DOHH2 (cell line): ENCODE results near the gene DMXL1.

Experiments
- H3F3A ChIP-seq: fragments of 200-600 bp; sonication (generic), shearing (Covaris generic); 2 replicates; pipeline ENCODE4 v1.6.0; 2016; ENCODE audit warnings: antibody characterized with exemption, mild to moderate bottlenecking; ENCODE audit not compliant: control insufficient read depth, insufficient read depth
- H3K27ac ChIP-seq: fragments of 200-600 bp; sonication (generic); 2 replicates; pipeline ENCODE4 v1.5.1; 2014; ENCODE audit warnings: low read depth, mild to moderate bottlenecking, low read length, moderate library complexity
- H3K27me3 ChIP-seq: fragments of 200-600 bp; sonication (generic); 2 replicates; pipeline ENCODE4 v1.6.1; 2014; ENCODE audit warnings: mild to moderate bottlenecking, low read length, mixed read lengths; ENCODE audit not compliant: control insufficient read depth
- H3K36me3 ChIP-seq: fragments of 200-600 bp; sonication (generic); 2 replicates; pipeline ENCODE4 v1.6.1; 2014; ENCODE audit warnings: mild to moderate bottlenecking, low read length, moderate library complexity, mixed read lengths; ENCODE audit not compliant: control insufficient read depth
- H3K4me1 ChIP-seq: fragments of 200-600 bp; sonication (generic); 2 replicates; pipeline ENCODE4 v1.6.1; 2014; ENCODE audit warnings: mild to moderate bottlenecking, low read length, mixed read lengths; ENCODE audit not compliant: control insufficient read depth
- H3K4me2 ChIP-seq: fragments of 200-600 bp; sonication (generic); 2 replicates; pipeline ENCODE4 v1.6.0; 2014; ENCODE audit warnings: mild to moderate bottlenecking, low read length, moderate library complexity
- H3K4me3 ChIP-seq: fragments of 200-600 bp; sonication (generic); 2 replicates; pipeline ENCODE4 v1.5.1; 2014; ENCODE audit warnings: mild to moderate bottlenecking, low read length, mixed read lengths
- H3K79me2 ChIP-seq: fragments of 200-600 bp; sonication (generic); 2 replicates; pipeline ENCODE4 v1.6.1; 2014; ENCODE audit warnings: mild to moderate bottlenecking, low read length, mixed read lengths; ENCODE audit not compliant: control insufficient read depth
- H3K9me2 ChIP-seq: fragments of 200-600 bp; sonication (generic); replicated peaks from 2 replicates; pipeline ENCODE4 v1.6.1; 2014; ENCODE audit warnings: mild to moderate bottlenecking, low read length, mixed read lengths; ENCODE audit not compliant: control insufficient read depth
- H3K9me3 ChIP-seq: fragments of 200-600 bp; sonication (generic); 2 replicates; pipeline ENCODE4 v1.6.1; 2014; ENCODE audit warnings: antibody characterized with exemption, low read length, mixed read lengths; ENCODE audit not compliant: control insufficient read depth, insufficient read depth
- H4K20me1 ChIP-seq: fragments of 200-600 bp; sonication (generic); 2 replicates; pipeline ENCODE4 v1.6.0; 2014; ENCODE audit warnings: low read depth, mild to moderate bottlenecking, antibody characterized with exemption, low read length, moderate library complexity; ENCODE audit not compliant: control insufficient read depth, insufficient read depth
- EZH2phosphoT487 ChIP-seq: fragments of 200-600 bp; sonication (generic); IDR thresholded peaks from 2 replicates; pipeline ENCODE4 v1.6.1; 2017; ENCODE audit warnings: borderline replicate concordance, mild to moderate bottlenecking, antibody characterized with exemption, low read length, moderate library complexity, mixed read lengths
- TF ChIP-seq, protein P1 (sequence below): fragments of 200-600 bp; sonication (generic); IDR thresholded peaks from one replicate; pipeline ENCODE4 v1.5.1; 2014; ENCODE audit warnings: antibody characterized with exemption, mild to moderate bottlenecking, low read depth, low read length; ENCODE audit not compliant: poor library complexity, severe bottlenecking

DMXL1 gene

DNA sequence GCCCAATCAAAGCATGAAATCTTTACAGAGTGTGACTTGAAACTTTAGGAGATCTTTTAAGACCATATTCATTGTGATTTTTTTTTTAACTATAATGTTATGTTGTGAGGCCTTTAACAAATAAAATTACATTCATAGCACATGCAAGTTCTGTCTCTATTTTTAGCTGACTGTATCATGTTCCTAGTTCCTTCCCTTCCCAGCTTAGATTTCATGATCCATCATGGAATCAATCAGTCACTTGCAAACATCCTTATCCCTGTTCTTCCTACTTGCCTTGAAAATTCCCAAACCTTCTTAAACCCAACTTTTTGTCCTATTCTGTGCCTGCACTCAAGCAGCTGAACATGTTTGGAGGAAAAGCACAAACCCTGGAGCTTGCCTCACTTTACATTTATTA lies 141.8 kb downstream of the DMXL1 start:
- Histone ChIP-seq H3F3A (no peaks in the 10 kb centered on the region), H3K79me2 (no peaks in the 10 kb centered on the region)
- TF ChIP-seq, protein P1, sequence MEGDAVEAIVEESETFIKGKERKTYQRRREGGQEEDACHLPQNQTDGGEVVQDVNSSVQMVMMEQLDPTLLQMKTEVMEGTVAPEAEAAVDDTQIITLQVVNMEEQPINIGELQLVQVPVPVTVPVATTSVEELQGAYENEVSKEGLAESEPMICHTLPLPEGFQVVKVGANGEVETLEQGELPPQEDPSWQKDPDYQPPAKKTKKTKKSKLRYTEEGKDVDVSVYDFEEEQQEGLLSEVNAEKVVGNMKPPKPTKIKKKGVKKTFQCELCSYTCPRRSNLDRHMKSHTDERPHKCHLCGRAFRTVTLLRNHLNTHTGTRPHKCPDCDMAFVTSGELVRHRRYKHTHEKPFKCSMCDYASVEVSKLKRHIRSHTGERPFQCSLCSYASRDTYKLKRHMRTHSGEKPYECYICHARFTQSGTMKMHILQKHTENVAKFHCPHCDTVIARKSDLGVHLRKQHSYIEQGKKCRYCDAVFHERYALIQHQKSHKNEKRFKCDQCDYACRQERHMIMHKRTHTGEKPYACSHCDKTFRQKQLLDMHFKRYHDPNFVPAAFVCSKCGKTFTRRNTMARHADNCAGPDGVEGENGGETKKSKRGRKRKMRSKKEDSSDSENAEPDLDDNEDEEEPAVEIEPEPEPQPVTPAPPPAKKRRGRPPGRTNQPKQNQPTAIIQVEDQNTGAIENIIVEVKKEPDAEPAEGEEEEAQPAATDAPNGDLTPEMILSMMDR = no peak
- TF ChIP-seq EZH2phosphoT487 = no peak

DNA sequence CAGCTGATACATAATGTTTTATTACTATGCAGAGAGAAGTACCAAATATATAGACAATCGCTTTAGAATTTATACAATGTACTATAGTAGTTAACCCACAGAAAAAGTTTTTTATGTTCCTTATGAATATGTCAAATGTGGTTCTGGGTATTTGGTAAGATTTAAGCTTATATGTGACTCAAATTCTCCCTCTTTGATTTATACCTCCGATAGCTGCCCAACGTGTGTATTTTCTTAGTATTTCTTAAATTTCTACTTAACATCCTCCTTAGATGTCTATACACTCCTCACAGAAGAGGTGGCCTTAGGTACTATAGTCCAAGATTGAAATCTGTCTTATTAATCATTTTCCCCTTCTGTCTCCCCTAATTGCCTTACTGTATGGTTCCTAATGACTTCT lies 146.3 kb downstream of the DMXL1 start:
- Histone ChIP-seq H3K4me2 (no peak overlapping the region), H3K27me3 (no peaks in the 10 kb centered on the region), H3K4me3 (no peak overlapping the region), H3K9me3 (no peaks in the 10 kb centered on the region), H3K4me1 (peaks cover 9% of the 10 kb centered on the region), H3F3A (no peaks in the 10 kb centered on the region), H3K9me2 (no peaks in the 10 kb centered on the region), H3K27ac (no peak overlapping the region), H3K79me2 (no peaks in the 10 kb centered on the region), H4K20me1 (no peaks in the 10 kb centered on the region), H3K36me3 (peaks cover 13% of the 10 kb centered on the region)
- no peak for TF ChIP-seq EZH2phosphoT487
- TF ChIP-seq, protein P1 = no peak

More for the DNA sequence above, 141.8 kb downstream of the DMXL1 start:
- no peaks in the 10 kb centered on the region for H3K9me2 ChIP-seq
- H3K4me3 ChIP-seq = no peak overlapping the region
- no peaks in the 10 kb centered on the region for H3K27me3 ChIP-seq
- H3K27ac ChIP-seq = no peak overlapping the region
- no peaks in the 10 kb centered on the region for H3K4me1 ChIP-seq
- no peaks in the 10 kb centered on the region for H4K20me1 ChIP-seq
- no peaks in the 10 kb centered on the region for H3K36me3 ChIP-seq
- no peak overlapping the region for H3K4me2 ChIP-seq
- H3K9me3 ChIP-seq = no peaks in the 10 kb centered on the region

DNA sequence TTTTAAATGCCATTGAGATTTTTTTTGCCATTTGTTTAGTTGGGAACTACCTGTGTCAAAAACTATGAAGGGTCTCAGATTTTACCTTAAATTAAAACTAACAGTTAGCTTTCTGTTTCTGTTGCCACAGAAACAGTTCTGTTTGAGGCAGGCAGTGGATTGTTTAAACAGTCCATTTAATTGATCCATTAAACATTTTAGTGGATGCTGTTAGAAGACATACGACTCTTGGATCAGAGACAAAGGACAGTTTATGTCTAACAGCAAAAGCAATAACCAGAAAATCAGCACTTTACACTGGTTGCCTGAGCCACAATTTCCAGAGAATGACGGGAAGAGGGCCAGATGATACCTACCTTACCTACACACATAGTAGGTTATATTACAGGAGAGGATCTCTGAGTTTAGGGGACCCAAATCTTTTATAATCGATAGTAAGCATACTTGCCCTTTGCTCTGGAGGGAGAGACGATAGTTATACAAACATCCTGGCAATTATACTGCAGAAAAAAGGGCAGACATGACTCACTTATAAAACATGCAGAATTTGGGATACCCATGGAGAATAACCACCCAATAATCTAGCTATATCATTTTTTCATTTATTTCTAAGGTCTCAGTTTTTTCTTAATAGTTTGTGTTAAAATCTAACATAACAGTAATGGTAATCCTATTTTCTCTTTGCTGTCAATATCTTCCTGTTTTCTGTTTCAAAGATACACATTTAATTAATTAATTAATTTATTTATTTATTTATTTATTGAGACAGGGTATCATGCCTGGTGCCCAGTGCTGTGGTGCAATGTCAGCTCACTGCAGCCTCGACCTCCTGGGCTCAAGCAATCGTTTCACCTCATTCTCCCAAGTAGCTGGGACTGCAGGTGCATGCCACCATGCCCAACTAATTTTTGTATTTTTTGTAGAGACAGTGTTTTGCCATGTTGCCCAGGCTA lies 148.2 kb downstream of the DMXL1 start:
- no peaks in the 10 kb centered on the region for H3K9me3 ChIP-seq
- no peak overlapping the region for H3K4me2 ChIP-seq
- H3K36me3 ChIP-seq = peaks cover 13% of the 10 kb centered on the region
- H3K4me3 ChIP-seq = no peak overlapping the region
- no peaks in the 10 kb centered on the region for H4K20me1 ChIP-seq
- H3K79me2 ChIP-seq = no peaks in the 10 kb centered on the region
- peaks cover 9% of the 10 kb centered on the region for H3K4me1 ChIP-seq
- no peaks in the 10 kb centered on the region for H3F3A ChIP-seq
- no peaks in the 10 kb centered on the region for H3K27me3 ChIP-seq
- TF ChIP-seq, protein P1 = no peak
- no peak for TF ChIP-seq EZH2phosphoT487
- no peak overlapping the region for H3K27ac ChIP-seq
- H3K9me2 ChIP-seq = no peaks in the 10 kb centered on the region
